HK-2 (cell line): ENCODE data around the gene WWOX.

Experiments
- DNase-seq: peaks from one replicate; pipeline ENCODE4 v3.0.0-alpha.2; 2018; ENCODE audit not compliant: unreplicated experiment

Gene WWOX

DNA sequence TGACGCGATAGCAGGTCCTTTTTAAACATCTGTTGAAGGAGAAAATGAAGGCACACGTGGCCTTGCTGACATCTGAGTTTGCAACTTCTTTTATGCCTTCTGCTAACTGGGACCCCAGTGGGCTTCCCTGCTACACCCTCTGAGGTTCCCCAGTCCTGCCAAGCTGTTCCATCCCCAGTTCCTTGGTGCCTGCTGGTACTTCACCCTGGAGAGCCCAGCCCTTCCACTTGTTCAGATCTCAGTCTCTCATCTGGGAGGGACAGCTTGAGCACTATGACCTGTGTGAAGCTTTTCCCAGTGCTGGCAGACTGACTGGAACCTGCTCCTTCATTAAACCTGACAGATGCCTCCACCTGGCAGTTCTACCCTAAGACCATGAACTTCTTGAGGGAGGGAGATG, 95.5 kb downstream of the WWOX start:
- DNase-seq = no peak

DNA sequence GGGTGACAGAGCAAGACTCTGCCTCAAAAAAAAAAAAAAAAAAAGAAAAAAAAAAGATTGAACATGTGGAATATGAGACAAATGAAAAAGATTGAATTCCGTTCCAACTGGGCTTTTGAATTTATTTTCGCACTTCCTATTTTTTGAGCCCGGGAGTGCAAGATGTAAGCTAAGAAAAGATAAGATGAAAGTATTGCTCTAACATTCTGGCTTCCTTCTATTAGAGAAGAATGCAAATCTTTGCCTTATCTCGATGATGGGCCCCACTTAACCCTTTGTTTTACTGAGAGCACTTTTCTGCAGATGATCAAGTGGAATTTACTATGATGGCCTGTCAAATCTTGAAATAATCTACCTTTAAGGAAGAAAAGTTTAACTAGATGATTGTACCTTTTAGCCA, 96.3 kb downstream of the WWOX start:
- DNase-seq = no peak

GRCh38 chr16:78196502-78196901, 97.0 kb downstream of the WWOX start:
- no peak for DNase-seq

DNA sequence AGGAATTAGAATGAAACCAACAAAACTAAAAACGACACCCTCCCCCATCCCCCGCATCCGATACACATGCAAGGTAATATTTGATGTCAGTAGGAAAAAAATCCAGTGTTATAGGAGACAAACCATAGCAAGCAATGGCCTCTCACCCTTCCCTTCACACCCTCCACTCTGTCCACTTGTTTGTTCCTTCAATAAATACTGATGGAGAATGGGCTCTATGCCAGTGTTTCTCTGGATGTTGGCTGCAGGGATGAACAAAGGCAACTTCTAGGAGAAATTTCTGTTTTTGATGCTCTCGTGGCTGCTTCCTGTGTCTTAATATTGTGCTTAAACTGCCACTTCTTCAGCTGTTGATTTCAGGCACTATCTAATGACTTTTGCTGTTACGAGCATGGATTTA, 98.8 kb downstream of the WWOX start:
- DNase-seq = no peak

DNA sequence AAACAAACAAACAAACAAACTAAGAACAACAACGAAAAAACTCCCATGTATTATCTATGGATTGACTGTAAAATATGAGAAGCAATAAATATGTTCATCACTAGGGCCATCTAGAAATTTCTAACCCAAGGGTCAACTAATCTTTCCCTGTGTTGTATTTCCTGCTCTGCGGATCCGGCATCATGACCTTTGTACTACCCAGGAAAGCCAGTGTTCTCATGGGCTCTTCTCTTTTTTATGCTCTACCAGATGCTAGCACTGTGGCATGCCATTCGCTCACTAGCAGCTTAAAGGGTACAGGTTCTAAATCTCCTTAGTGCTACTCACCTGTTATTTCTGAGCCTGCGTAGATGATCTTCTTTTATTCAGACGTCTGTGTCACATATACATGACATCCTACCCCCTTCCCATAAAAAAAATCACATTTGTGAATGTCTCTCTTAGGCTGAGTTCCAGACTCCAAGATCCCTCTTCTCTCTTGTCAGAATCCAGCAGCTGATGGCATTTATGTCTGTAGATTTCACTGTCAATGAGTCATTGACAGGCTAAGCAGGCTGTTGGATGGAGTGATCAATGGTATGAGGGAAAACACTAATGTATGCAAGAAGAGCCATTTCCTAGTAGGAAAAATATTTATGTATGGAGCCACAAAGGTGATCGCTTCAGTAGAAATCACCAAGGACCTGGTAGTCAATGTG, 100.0 kb downstream of the WWOX start:
- DNase-seq = no peak

- no peak for DNase-seq
Observed at GRCh38 chr16:78200023-78200389, 100.6 kb downstream of the WWOX start.

- DNase-seq = no peak
Observed at GRCh38 chr16:78200623-78201096, 101.2 kb downstream of the WWOX start.

DNA sequence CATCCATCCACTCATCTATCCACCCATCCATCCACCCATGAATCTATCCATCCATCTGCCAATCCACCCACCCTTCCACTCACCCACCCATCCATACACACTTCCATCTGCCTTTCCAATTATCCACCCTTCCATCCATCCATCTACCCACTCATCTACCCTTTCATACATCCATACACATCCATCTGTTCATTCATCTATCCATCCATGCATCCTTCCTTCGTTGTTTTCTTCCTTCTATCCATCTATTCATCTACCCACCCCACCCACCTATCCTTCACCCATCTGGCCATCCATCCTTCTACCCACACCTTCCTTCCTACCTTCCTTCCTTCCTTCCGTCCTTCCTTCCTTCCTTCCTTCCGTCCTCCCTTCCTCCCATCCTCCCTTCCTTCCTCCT, 106.1 kb downstream of the WWOX start:
- DNase-seq = no peak

GRCh38 chr16:78206623-78207223, 107.3 kb downstream of the WWOX start:
- DNase-seq = no peak

DNA sequence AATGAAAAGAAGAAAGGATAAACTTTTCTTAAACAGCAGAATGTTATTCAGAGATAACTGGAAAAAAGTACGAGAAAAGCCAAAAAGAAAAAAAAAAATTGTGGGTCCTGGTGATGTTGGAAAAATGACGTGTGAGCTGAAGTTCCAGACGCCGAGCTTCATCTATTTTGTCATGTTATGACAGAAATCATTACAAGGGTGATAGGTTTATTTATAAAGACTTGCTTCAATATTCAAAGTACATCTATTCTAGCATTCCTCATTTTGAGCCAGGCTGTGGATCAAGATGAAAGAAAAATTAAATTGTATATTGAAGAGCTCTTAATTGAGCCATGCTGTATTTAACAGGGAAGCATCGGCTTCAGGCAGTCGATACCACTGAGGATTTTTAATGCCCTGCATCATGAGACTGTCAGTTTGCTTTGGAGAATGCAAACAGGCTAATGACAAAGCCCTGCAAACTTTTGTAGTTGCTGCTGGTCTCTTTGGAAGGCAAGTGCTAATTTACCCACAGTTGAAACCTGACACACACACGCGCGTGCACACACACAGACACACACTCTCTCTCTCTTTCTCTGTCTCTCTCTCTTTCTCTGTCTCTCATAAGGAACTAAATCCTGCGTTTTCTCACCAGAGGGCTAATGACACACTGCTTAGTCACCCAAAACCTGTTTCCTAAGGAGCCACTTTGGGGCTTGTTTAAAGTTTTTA, 110.7 kb downstream of the WWOX start:
- peak; percentile 26 for DNase-seq

DNA sequence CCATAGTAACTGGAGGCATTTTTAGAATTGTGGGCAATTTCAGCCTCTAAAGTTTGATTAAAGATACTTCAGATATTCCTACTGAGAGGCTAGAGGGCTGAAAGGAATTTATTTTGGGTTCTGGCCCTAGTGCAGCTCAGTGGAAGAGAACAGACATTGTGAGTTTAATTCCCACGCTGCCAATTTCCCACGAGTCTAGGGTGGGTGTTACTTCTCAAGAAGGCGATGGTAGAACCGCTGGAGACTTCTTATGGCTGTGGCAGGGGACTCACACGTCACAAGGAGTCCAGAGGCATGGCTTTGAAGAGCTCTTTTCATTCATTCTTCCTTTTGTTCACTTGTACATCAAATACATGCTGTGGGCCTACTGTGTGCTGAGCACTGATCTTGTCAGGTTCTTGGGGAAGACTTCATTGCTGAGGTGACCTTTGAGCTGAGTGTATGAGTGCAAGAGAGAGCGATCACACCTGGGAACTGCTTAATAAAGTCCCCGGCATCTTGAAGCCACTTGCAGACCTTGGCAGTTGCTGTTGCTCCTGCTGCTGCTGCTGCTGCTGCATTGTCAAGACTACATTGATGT, 111.7 kb downstream of the WWOX start:
- DNase-seq = no peak

DNA sequence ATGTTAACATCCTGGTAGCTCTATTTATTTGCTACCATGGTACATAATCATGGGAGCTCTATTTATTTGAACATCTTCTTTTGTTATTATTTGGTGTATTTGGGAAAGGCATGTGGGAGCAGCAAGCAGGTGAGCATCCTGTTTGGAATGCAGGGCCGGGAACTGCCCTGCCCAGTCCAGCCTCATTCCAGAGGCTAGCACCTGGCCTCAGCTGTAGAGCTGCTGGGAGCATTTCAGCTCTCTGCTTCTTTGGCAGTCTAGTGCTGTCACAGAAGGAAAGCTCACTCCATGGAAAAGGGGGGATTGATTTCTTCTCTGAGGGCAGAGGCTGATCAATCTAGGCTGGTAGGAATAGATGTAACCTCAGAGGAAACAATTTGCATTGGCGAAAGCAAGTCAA, 112.5 kb downstream of the WWOX start:
- DNase-seq = no peak

- no peak for DNase-seq
Observed at GRCh38 chr16:78212674-78213073, 113.2 kb downstream of the WWOX start.

DNA sequence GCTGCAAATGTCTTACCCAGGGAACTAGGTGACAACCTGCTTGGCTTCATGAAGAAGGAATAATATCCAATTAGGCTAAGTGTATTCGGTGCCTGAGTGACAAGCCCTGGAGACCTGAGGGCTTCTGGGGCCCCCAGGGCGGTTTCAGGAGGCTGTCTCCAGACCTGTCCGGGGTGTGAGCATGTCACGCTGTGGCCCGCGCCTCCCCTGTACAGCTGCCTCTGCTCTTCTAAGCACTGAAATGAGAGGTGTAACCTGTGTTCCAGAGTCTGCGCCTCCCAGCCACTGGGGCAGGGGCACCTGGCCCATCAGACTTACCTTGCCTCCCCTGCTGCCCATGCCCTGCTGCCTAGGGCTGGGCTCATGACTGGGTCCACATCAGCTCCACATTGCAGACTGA, 114.3 kb downstream of the WWOX start:
- DNase-seq = no peak

GRCh38 chr16:78215222-78215621, 115.8 kb downstream of the WWOX start:
- DNase-seq = no peak

DNA sequence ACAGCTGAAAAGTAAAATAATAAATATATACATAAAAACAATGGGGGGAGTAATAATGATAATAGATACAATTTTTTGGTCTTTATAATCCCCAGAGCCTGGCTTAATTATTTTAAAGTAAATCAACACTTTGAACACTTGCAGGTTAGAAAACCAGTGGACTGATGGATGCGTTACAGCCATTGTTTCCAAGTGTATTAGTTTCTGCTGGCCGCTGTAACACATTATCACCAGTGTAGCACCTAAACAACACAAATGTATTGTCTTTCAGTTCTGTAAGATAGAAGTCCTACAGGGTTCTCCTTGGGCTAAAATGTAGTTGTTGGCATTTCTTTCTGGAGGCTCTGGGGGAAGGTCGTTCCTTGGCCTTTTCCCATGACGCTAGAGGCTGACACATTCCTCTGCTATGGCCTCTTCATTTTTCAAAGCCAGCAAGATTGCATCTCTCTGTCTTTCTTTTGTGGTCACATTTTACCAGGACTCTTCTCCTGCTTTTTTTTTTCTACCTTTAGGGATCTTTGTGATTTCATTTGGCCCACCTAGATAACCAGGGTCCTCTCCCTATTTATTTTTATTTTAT, 116.8 kb downstream of the WWOX start:
- no peak for DNase-seq

GRCh38 chr16:78217276-78217675, 117.8 kb downstream of the WWOX start:
- no peak for DNase-seq

GRCh38 chr16:78218279-78218678, 118.8 kb downstream of the WWOX start:
- no peak for DNase-seq

GRCh38 chr16:78218856-78219651, 119.6 kb downstream of the WWOX start:
- DNase-seq = no peak

DNA sequence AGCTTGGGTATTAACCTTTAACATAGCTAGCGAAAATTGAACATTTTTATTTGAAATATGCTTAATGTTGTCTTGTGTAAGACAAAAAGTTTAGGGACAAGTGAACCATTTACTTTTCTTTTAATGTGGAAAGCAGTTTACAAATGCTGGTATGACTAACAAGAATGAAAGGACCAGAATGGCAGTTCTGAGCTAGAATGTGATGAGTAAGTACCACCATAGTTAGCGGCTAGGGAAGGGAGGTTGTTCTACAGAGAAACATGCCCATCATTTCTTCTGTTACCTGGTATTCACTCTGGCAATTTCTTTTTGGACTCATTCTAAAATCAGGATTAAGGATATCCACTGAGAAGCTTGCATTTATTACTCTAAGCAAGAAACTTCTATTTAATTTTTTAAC, 121.1 kb downstream of the WWOX start:
- no peak for DNase-seq

DNA sequence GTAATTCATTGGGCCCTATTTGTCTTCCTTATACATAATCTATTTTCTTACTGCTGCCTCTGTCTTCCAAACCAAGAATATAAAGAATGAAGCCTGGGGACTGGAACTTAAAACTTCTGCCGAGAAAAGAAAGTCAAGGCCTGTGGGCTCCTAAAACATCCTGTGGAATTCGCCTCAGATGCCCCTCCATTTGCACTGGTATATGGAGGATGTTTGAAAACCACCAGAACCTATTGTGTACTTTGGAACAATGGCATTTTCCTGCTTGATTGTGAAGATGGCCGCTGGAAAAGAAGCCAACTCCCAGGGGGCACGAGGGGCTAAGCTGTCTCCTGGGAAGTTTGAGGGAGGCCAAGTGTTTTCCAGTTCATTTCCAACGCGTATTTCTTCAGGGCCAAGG, 122.4 kb downstream of the WWOX start:
- DNase-seq = no peak

- no peak for DNase-seq
Observed at GRCh38 chr16:78224342-78224741, 124.9 kb downstream of the WWOX start.
